ENCODE results near the gene ZNF500.
"Not testable (repeated sequence)": the region's sequence is repeated elsewhere in the genome, so short reads cannot be mapped to it uniquely, and the experiment has no call there.

Gene ZNF500

GRCh38 chr16:4795828-4796572, 29.0 kb upstream of the ZNF500 start:
- no peak for DNase-seq

GRCh38 chr16:4795181-4795827, 28.3 kb upstream of the ZNF500 start, which contains the start of gene SMIM22:
Gene SMIM22 (plus strand): TSS chr16:4795369. CDS start chr16:4795735, 366 bp downstream.
- DNase-seq: no peak

DNA sequence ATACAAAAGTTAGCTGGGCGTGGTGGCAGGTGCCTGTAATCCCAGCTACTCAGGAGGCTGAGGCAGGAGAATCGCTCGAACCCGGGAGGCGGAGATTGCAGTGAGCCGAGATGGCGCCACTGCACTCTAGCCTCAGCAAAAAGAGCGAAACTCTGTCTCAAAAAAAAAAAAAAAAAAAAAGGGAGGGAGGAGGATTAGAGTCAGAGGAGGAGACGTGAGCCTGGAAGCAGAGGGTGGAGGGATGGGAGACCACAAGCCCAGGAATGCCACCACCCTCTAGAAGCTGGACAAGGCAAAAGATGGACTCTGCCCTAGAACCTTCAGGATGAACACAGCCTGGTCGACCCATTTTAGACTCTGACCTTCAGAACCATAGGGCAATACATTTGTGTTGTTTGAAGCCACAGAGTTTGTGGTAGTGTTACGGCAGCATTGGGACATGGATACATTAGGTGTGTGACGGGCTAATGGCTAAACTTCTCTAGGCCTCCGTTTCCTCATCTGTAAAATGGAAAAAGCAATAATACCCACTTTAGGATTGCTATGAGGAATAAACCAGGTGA, 26.1 kb upstream of the ZNF500 start:
- no peak for DNase-seq

- DNase-seq: no peak
Measured at GRCh38 chr16:4790871-4791270, 23.9 kb upstream of the ZNF500 start.

GRCh38 chr16:4790261-4790660, 23.3 kb upstream of the ZNF500 start:
- DNase-seq: no peak

GRCh38 chr16:4788910-4789309, 21.9 kb upstream of the ZNF500 start:
- DNase-seq: no peak

GRCh38 chr16:4788489-4788889, 21.5 kb upstream of the ZNF500 start:
- no peak for DNase-seq

GRCh38 chr16:4787627-4788482, 20.9 kb upstream of the ZNF500 start, which contains the start of gene SEPTIN12:
Gene SEPTIN12 (minus strand): TSS chr16:4788345. CDS start chr16:4787645, 700 bp downstream.
- DNase-seq: no peak

DNA sequence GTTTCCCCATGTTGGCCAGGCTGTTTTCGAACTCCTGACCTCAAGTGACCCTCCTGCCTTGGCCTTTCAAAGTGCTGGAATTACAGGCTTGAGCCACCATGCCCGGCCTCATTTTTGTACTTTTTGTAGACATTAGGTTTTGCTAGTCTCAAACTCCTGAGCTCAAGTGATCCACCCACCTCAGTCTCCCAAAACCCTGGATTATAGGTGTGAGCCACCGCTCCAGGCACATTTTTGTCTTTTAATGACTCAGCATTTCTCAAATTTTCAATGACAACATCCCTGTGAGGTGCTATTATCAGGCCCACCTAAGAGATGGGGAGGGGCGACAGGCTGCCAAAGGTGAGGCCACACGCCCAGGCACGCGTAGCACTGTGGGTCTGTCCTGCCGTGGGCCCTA, 20.1 kb upstream of the ZNF500 start:
- no peak for DNase-seq

GRCh38 chr16:4785758-4786433, 18.9 kb upstream of the ZNF500 start:
- no peak for DNase-seq

DNA sequence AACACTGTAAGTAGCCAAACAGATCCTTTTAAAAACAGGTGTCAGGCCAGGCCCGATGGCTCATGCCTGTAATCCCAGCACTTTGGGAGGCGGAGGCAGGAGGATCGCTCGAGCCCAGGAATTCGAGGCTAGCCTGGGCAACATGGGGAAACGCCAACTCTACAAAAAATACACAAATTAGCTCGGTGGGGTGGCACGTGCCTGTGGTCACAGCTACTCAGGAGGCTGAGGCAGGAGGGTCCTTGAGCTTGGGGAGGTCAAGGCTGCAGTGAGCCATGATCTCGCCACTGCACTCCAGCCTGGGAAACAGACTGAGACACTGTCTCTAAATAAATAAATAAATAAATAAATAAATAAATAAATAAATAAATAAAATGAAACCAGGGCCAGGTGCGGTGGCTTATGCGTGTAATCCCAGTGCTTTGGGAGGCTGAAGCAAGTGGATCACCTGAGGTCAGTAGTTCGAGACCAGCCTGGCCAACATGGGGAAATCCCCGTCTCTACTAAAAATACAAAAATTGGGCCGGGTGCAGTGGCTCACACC, 17.6 kb upstream of the ZNF500 start:
- DNase-seq: not testable (repeated sequence)

DNA sequence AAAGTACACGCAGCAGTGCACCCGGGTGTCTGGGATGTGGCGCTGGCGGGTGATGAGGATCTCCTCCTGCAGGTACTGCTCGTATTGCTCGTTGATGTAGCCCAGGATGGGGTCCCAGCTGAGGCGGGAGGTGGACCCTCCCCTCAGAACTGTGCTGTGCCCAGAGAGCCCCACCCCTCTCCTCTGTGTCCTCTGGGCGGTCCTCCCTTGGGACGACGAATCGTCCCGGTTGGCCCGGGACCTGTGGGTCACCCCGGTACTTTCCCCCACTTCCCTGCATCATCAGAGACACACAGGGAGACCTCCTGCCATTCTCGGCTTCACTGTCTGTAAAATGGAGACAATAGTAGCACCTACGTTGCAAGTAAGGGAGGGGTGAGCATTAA, 17.0 kb upstream of the ZNF500 start:
- no peak for DNase-seq

GRCh38 chr16:4783251-4783950, 16.4 kb upstream of the ZNF500 start:
- no peak for DNase-seq

DNA sequence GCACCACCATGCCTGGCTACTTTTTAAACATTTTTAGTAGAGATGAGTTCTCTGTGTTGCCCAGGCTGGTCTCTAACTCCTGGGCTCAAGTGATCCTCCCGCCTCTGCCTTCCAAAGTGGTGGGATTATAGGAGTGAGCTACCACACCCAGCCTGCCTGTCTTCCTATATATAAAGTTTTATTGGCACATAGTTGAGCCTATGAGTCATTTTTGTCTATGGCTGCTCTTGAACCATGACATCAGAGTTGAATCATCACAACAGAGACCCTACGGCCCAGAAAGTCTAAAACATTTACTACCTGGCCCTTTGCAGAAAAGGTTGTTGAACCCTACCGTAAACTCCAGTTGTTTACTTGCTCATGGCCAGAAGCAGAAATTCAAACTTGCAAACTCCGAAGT, 13.3 kb upstream of the ZNF500 start:
- peak; percentile 24 for DNase-seq

GRCh38 chr16:4778050-4778392, 11.1 kb upstream of the ZNF500 start:
- no peak for DNase-seq

DNA sequence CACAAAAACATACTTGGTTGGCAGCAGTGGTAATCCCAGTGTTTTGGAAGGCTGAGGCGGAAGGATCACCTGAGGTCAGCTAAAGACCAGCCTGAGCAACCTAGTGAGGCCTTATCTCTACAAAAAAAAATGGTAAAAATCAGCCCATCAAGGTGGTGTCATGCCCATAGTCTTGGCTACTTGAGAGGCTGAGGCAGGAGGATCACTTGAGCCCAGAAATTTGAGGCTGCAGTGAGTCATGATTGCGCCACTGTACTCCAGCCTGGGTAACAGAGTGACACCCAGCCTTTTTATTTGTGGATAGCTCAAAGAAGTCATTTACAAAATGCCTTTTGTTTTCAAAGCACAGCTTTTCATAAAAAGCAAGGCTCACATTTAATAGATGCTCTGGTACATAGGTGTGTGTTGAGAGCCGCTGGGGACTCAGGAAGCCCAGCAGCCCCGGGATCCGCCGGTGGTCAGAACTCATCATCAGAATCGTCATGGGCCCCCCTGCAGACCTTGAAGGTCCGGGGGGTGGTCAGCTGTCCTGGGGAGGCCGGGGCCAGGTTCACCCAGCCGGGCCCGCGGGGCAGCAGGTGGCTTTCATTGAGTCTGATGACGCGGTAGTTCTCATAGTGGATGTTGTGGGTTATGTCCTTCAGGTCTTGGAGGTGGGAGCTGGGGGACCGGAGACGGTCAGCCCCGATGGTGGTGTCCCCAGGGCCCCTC, 10.5 kb upstream of the ZNF500 start:
- no peak for DNase-seq

GRCh38 chr16:4776141-4776705, 9.3 kb upstream of the ZNF500 start:
- DNase-seq: no peak

- no peak for DNase-seq
Measured at GRCh38 chr16:4775005-4775404, 8.0 kb upstream of the ZNF500 start.

DNA sequence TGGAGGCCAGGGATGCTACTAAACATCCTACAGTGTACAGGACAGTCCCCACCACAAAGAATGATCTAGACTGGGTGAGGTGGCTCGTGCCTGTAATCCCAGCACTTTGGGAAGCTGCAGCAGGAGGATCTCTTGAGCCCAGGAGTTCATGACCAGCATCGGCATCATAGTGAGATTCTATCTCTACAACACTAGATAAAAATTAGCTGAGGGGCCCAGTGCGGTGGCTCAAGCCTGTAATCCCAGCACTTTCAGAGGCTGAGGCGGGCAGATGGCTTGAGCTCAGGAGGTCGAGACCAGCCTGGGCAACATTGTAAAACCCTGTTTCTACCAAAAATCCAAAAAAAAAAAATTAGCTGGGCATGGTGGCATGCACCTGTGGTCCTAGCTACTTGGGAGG, 5.4 kb upstream of the ZNF500 start:
- no peak for DNase-seq

DNA sequence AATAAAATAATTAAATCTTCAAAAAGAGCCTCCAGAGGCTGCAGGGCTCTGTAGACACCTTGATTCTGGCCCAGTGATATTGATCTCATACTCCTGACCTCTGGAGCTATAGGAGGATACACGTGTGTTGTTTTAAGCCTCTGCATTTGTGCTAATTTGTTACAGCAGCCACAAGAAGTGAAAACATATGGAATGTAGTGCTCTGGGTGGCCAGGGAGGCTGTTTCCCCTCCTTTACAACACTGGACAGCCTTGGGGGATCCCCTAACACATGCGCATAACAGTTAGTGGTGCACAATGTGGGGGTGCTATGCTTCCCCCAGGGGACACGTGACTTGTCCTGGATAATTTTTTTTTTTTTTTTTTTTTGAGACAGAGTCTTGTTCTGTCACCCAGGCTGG, 4.7 kb upstream of the ZNF500 start:
- no peak for DNase-seq

DNA sequence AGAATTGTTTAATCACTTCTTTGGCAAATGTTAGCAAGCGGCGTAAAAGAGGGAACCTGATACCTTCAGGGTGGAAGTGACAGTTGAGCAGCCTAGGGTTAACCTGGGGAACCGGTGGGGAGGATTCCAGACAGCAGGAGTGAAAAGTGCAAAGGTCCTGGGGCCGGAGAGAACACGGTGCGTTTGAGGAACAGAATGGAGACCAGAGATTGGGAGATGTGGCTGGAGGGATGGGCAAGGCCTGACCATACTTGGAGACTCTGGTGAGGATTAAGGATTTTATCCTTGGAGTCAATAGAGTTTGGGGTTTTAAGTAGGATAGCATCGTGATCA, 2.3 kb upstream of the ZNF500 start:
- no peak for DNase-seq

Measured in HCEC 1CT (cell line).